SU-DHL-6 (cell line): ENCODE measurements around the gene KRTAP17-1.

Experiments used
- H2AFZ ChIP-seq: fragments of 200-600 bp; sonication (generic); 2 replicates; pipeline ENCODE4 v1.6.1; 2014; ENCODE audit warnings: low read depth, mild to moderate bottlenecking, moderate library complexity, mixed read lengths, antibody characterized with exemption, low read length; ENCODE audit not compliant: severe bottlenecking
- H3F3A ChIP-seq: fragments of 200-600 bp; shearing (Covaris generic); 2 replicates; pipeline ENCODE4 v1.6.0; 2016; ENCODE audit warnings: antibody characterized with exemption, mild to moderate bottlenecking; ENCODE audit not compliant: insufficient read depth
- H3K27ac ChIP-seq: fragments of 200-600 bp; sonication (generic); 2 replicates; pipeline ENCODE4 v1.5.1; 2016; ENCODE audit warnings: low read depth, mild to moderate bottlenecking, low read length, moderate library complexity, mixed read lengths
- H3K27me3 ChIP-seq: fragments of 200-600 bp; sonication (generic), shearing (Covaris generic); 2 replicates; pipeline ENCODE4 v1.6.0; 2014; ENCODE audit warnings: mild to moderate bottlenecking, low read length
- H3K36me3 ChIP-seq: fragments of 200-600 bp; sonication (generic); 2 replicates; pipeline ENCODE4 v1.6.1; 2014; ENCODE audit warnings: mild to moderate bottlenecking, low read length, mixed read lengths
- H3K4me2 ChIP-seq: fragments of 300-600, 200-600 bp; shearing (Covaris generic), sonication (generic); 2 replicates; pipeline ENCODE4 v1.6.0; 2014; ENCODE audit warnings: low read length, low read depth, mild to moderate bottlenecking; ENCODE audit not compliant: poor library complexity, severe bottlenecking
- H3K4me3 ChIP-seq: fragments of 200-600 bp; sonication (generic); 2 replicates; pipeline ENCODE4 v1.5.1; 2014; ENCODE audit warnings: antibody characterized with exemption, low read length, mild to moderate bottlenecking, mixed read lengths; ENCODE audit not compliant: insufficient read depth, poor library complexity, severe bottlenecking
- H3K79me2 ChIP-seq: fragments of 200-600 bp; sonication (generic); 2 replicates; pipeline ENCODE4 v1.6.1; 2014; ENCODE audit warnings: mild to moderate bottlenecking, low read length, moderate library complexity; ENCODE audit not compliant: insufficient read depth
- H3K9ac ChIP-seq: fragments of 200-600 bp; sonication (generic); 2 replicates; pipeline ENCODE4 v1.7.0; 2014; ENCODE audit warnings: mild to moderate bottlenecking, low read length
- H3K9me2 ChIP-seq: fragments of 200-600 bp; sonication (generic); replicated peaks from 2 replicates; pipeline ENCODE4 v1.6.1; 2014; ENCODE audit warnings: low read length; ENCODE audit not compliant: insufficient read depth
- H3K9me3 ChIP-seq: fragments of 200-600 bp; sonication (generic); 2 replicates; pipeline ENCODE4 v1.6.1; 2014; ENCODE audit warnings: low read length, mixed read lengths; ENCODE audit not compliant: insufficient read depth
- H4K20me1 ChIP-seq: fragments of 200-600 bp; sonication (generic); 2 replicates; pipeline ENCODE4 v1.6.1; 2014; ENCODE audit warnings: low read depth, mild to moderate bottlenecking, antibody characterized with exemption, low read length, moderate library complexity, mixed read lengths
- CTCF ChIP-seq: fragments of 200-600 bp; sonication (generic); IDR thresholded peaks from one replicate; pipeline ENCODE4 v1.5.1; 2017; ENCODE audit warnings: antibody characterized with exemption, mild to moderate bottlenecking, low read length, moderate library complexity; ENCODE audit not compliant: insufficient read depth, poor library complexity, severe bottlenecking
- EZH2phosphoT487 ChIP-seq: fragments of 200-600 bp; sonication (generic), shearing (Covaris generic); conservative IDR thresholded peaks from 2 replicates; pipeline ENCODE4 v1.6.1; 2018; ENCODE audit warnings: mild to moderate bottlenecking, antibody characterized with exemption, low read length, moderate library complexity, mixed read lengths

The KRTAP17-1 gene

GRCh38 chr17:41325126-41325525 lies 9.6 kb upstream of the KRTAP17-1 start:
- H3K27me3 ChIP-seq = no peaks in the 10 kb centered on the region
- H4K20me1 ChIP-seq = no peaks in the 10 kb centered on the region
- no peak overlapping the region for H2AFZ ChIP-seq
- H3K9me2 ChIP-seq = no peaks in the 10 kb centered on the region
- no peak overlapping the region for H3K4me3 ChIP-seq
- TF ChIP-seq EZH2phosphoT487 (no peak), CTCF (no peak)
- no peaks in the 10 kb centered on the region for H3F3A ChIP-seq
- H3K79me2 ChIP-seq = no peaks in the 10 kb centered on the region
- H3K36me3 ChIP-seq = no peaks in the 10 kb centered on the region
- H3K4me2 ChIP-seq = no peak overlapping the region
- no peak overlapping the region for H3K9ac ChIP-seq
- no peak overlapping the region for H3K27ac ChIP-seq
- H3K9me3 ChIP-seq = 0 out of 2 replicates have a peak, but pooled peaks cover 1% of the 10 kb centered on the region

- Histone ChIP-seq H3K27me3 (no peaks in the 10 kb centered on the region), H3F3A (no peaks in the 10 kb centered on the region), H3K79me2 (no peaks in the 10 kb centered on the region), H3K9me2 (no peaks in the 10 kb centered on the region), H3K27ac (no peak overlapping the region), H3K9ac (no peak overlapping the region), H4K20me1 (no peaks in the 10 kb centered on the region), H3K36me3 (0 out of 2 replicates have a peak, but pooled peaks cover 3% of the 10 kb centered on the region), H3K4me3 (no peak overlapping the region), H3K4me2 (no peak overlapping the region), H2AFZ (no peak overlapping the region), H3K9me3 (peaks cover 8% of the 10 kb centered on the region; the same call in 1 of the 2 replicates)
- no peak for TF ChIP-seq CTCF
- TF ChIP-seq EZH2phosphoT487 = no peak
Observed at GRCh38 chr17:41324180-41325075, 8.9 kb upstream of the KRTAP17-1 start.

GRCh38 chr17:41322903-41323895 lies 7.7 kb upstream of the KRTAP17-1 start:
- Histone ChIP-seq H3K9me3 (peaks cover 8% of the 10 kb centered on the region; the same call in 1 of the 2 replicates), H3F3A (no peaks in the 10 kb centered on the region), H2AFZ (no peak overlapping the region), H3K79me2 (no peaks in the 10 kb centered on the region), H3K36me3 (0 out of 2 replicates have a peak, but pooled peaks cover 3% of the 10 kb centered on the region), H3K27ac (no peak overlapping the region), H4K20me1 (no peaks in the 10 kb centered on the region), H3K27me3 (no peaks in the 10 kb centered on the region), H3K4me2 (no peak overlapping the region), H3K9me2 (no peaks in the 10 kb centered on the region), H3K4me3 (no peak overlapping the region), H3K9ac (no peak overlapping the region)
- no peak for TF ChIP-seq EZH2phosphoT487
- no peak for TF ChIP-seq CTCF
